ENCODE results near the gene GUCY2D. TPM values are rescaled to one million over a fixed set of nuclear protein-coding genes. Genes with fewer than 3 reads are reported as not detected.

The GUCY2D gene
- total RNA-seq, 1 donor = not detected

DNA sequence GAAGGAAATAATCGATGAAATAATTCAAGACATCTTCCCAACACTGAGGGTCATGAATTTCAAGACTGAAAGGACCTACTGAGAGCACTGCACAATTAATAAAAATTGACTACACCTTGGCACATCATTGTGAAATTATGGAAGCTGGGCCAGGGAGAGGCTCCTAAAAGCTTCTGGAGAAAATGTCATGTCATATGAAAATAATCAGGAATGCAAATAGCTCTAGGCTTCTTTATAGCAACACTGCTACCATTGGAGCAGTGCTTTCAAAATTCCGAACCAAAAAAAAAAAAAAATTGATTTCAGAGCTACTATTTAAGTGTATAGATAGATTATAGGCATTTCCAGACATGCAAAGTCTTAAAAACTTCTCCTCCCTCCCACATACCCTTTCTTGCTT is 30.0 kb downstream of the GUCY2D start:
- TF ChIP-seq, protein P1, sequence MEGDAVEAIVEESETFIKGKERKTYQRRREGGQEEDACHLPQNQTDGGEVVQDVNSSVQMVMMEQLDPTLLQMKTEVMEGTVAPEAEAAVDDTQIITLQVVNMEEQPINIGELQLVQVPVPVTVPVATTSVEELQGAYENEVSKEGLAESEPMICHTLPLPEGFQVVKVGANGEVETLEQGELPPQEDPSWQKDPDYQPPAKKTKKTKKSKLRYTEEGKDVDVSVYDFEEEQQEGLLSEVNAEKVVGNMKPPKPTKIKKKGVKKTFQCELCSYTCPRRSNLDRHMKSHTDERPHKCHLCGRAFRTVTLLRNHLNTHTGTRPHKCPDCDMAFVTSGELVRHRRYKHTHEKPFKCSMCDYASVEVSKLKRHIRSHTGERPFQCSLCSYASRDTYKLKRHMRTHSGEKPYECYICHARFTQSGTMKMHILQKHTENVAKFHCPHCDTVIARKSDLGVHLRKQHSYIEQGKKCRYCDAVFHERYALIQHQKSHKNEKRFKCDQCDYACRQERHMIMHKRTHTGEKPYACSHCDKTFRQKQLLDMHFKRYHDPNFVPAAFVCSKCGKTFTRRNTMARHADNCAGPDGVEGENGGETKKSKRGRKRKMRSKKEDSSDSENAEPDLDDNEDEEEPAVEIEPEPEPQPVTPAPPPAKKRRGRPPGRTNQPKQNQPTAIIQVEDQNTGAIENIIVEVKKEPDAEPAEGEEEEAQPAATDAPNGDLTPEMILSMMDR (IDR thresholded peaks at IDR 0.05; ENCODE audit: insufficient read depth, low read depth, low read length) = no peak
- no peak for DNase-seq (ENCODE audit: low read depth)
- no peak overlapping the region for H3K4me3 ChIP-seq (ENCODE audit: low read depth, low read length)

DNA sequence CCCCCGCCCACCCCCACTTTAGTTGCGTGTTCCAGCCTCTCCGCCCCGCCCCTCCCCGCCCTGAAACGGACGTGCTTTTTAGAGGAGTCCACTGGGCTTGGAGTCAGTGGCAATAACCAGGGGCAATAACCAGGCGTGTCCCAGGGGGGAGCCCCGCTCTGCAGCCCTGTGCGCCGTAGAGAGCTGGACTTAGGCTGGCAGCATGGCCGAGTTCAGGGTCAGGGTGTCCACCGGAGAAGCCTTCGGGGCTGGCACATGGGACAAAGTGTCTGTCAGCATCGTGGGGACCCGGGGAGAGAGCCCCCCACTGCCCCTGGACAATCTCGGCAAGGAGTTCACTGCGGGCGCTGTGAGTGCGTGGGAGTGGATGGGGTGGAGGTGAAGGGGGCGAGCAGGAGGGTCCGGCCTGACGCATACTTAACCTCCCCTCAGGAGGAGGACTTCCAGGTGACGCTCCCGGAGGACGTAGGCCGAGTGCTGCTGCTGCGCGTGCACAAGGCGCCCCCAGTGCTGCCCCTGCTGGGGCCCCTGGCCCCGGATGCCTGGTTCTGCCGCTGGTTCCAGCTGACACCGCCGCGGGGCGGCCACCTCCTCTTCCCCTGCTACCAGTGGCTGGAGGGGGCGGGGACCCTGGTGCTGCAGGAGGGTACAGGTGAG is 36.7 kb downstream of the GUCY2D start, which contains the start of gene ALOX15B:
Gene ALOX15B, plus strand, starts transcription at position 106 of the 657 bp plus-strand sequence. Its CDS starts 97 bp downstream, at position 203.
- DNase-seq (ENCODE audit: low read depth) = no peak
- TF ChIP-seq, protein P1 (IDR thresholded peaks at IDR 0.05; ENCODE audit: insufficient read depth, low read depth, low read length) = no peak

DNA sequence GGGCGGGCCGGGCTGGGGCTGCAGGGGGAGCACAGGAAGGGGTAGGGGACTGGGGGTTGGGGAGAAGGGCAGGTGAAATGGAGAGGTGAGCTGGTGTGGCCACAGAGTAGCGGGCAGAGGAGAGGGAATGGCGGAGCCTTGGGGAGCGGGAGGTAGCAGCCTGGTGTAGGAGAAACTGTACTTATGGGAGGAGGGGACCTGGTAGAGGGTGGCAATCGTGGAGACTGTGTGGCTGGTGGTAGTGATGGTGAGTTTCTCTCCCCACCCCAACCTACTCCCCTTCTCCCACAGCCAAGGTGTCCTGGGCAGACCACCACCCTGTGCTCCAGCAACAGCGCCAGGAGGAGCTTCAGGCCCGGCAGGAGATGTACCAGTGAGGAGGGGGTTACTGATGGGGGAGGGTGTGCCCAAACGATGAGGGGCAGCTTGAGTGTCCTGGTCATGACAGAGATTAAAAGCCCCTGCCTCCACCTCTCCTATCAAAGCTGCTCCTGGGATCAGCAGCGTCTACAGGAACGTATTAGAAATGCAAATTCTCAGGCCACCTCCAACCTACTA is 37.3 kb downstream of the GUCY2D start:
- TF ChIP-seq, protein P1 (IDR thresholded peaks at IDR 0.05; ENCODE audit: insufficient read depth, low read depth, low read length) = no peak
- no peak overlapping the region for H3K4me3 ChIP-seq (ENCODE audit: low read depth, low read length)
- no peak for DNase-seq (ENCODE audit: low read depth)

More for the DNA sequence above, 36.7 kb downstream of the GUCY2D start, which contains the start of gene ALOX15B:
- no peak within 1 kb of the TSS for H3K4me3 ChIP-seq (ENCODE audit: low read depth, low read length)

DNA sequence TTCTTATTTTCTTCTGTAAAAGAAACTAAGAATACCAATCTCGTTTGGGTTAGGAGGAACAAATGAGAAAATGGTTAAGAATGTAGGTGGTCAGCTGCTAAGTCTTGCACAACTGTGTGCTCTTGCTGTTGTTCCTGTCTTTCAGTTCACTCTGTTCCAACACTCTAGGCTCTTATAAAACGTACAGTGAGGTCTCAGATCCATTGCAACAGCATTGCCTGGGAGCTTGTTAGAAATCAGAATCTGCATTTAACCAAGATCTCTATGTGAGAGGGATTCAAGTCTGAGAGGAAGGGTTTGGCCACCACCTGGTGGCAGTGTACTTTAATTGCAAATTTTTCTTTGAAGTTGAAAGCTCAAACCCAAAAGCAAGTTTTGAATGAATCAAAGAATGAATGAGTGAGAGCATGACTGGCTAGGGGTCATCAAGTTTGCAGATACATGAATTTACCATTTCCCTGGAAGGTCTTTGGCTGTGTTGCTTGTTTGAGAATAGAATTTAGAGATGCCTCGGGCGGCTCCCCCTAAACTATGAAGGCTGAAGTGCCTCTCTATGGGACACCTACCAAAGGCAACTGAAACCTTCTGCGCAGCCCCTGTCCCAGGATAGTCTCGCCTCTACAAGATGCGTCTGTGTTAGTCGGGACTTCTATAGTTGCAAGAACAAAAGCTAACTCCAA is 39.0 kb downstream of the GUCY2D start:
- peak; percentile 91 for DNase-seq (ENCODE audit: low read depth)
- no peak overlapping the region for H3K4me3 ChIP-seq (ENCODE audit: low read depth, low read length)
- TF ChIP-seq, protein P1 (IDR thresholded peaks at IDR 0.05; ENCODE audit: insufficient read depth, low read depth, low read length) = peak; percentile 61

DNA sequence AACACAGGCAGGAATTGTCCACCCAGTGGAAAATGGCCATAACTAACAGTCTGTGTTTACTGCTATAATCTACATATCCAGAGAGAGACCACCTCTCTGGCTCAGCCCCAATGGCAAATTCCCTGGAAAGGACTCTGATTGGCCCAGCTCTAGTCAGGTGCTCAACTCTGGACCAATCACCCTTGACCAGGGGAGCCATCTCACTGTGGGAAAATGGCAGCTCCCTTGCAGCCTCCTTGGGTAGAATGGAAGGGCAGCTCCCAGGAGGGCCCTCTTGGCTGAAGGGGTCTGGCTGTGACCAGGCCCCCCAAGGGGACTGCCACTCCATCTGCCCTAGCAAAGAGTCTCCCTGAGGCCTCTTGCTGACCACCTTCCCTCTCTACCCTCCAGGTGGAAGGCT is 39.6 kb downstream of the GUCY2D start:
- H3K4me3 ChIP-seq (ENCODE audit: low read depth, low read length) = no peak overlapping the region
- no peak for DNase-seq (ENCODE audit: low read depth)
- TF ChIP-seq, protein P1 (IDR thresholded peaks at IDR 0.05; ENCODE audit: insufficient read depth, low read depth, low read length) = no peak

DNA sequence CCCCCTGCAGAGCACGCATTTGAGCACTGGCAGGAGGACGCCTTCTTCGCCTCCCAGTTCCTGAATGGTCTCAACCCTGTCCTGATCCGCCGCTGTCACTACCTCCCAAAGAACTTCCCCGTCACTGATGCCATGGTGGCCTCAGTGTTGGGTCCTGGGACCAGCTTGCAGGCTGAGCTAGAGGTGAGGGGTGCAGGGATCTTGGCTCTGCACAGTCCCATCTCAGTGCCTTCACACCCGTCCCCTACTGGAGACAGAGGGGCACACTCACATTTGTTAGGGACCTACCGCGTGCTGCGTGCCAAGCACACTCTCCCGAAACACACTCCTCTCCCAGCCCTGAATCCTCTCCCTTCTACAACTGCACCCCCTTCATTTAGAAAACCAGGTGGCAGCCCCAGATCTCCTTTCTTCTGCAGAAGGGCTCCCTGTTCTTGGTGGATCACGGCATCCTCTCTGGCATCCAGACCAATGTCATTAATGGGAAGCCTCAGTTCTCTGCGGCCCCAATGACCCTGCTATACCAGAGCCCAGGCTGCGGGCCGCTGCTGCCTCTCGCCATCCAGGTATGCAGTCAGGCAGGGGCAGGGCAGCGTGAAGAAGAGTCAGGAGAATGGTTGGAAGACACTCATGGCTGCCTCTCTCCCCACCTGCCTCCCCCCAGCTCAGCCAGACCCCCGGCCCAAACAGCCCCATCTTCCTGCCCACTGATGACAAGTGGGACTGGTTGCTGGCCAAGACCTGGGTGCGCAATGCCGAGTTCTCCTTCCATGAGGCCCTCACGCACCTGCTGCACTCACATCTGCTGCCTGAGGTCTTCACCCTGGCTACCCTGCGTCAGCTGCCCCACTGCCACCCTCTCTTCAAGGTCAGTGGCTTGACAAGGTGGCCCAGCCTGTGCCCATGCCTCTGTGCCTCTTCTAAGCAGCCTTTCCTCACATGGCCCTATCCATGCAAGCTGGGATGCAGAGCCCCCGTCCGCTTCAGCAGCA is 42.7 kb downstream of the GUCY2D start:
- no peak overlapping the region for H3K4me3 ChIP-seq (ENCODE audit: low read depth, low read length)
- TF ChIP-seq, protein P1 (IDR thresholded peaks at IDR 0.05; ENCODE audit: insufficient read depth, low read depth, low read length) = no peak
- DNase-seq (ENCODE audit: low read depth) = no peak
